HAP-1 (cell line): Measurements from ENCODE around the gene UBL5.

Experiments
- DNase-seq, 2 experiments: peaks; one replicate each; pipeline ENCODE4 v3.0.0-alpha.2; 2016 to 2020; ENCODE audit warnings: low spot score in 2 of 2
- H3K27me3 ChIP-seq: fragments of 250-450 bp; sonication (Bioruptor Pico); 2 replicates; pipeline ENCODE4 v1.5.1; 2020; ENCODE audit warnings: low read depth, mild to moderate bottlenecking, moderate library complexity
- H3K36me3 ChIP-seq: fragments of 250-450 bp; sonication (Bioruptor Pico); replicated peaks from 2 replicates; pipeline ENCODE4 v1.5.1; 2020; ENCODE audit warnings: mild to moderate bottlenecking
- H3K4me1 ChIP-seq: fragments of 250-450 bp; sonication (Bioruptor Pico); 2 replicates; pipeline ENCODE4 v1.5.1; 2020; ENCODE audit warnings: mild to moderate bottlenecking
- H3K4me3 ChIP-seq: fragments of 250-450 bp; sonication (Bioruptor Pico); 2 replicates; pipeline ENCODE4 v1.5.1; 2020; ENCODE audit warnings: mild to moderate bottlenecking, moderate library complexity
- H3K9me3 ChIP-seq: fragments of 250-450 bp; sonication (Bioruptor Pico); 2 replicates; pipeline ENCODE4 v1.5.1; 2020; ENCODE audit warnings: mild to moderate bottlenecking, moderate library complexity
- in situ Hi-C: fragments of 300-500 bp; cut with MboI; formaldehyde crosslinking; loops from 3 replicates; pipeline ENCODE4 v1.14.3; 2020; ENCODE audit warnings: low sequenced_read_pairs, inconsistent platforms, mixed read lengths

UBL5 gene

DNA sequence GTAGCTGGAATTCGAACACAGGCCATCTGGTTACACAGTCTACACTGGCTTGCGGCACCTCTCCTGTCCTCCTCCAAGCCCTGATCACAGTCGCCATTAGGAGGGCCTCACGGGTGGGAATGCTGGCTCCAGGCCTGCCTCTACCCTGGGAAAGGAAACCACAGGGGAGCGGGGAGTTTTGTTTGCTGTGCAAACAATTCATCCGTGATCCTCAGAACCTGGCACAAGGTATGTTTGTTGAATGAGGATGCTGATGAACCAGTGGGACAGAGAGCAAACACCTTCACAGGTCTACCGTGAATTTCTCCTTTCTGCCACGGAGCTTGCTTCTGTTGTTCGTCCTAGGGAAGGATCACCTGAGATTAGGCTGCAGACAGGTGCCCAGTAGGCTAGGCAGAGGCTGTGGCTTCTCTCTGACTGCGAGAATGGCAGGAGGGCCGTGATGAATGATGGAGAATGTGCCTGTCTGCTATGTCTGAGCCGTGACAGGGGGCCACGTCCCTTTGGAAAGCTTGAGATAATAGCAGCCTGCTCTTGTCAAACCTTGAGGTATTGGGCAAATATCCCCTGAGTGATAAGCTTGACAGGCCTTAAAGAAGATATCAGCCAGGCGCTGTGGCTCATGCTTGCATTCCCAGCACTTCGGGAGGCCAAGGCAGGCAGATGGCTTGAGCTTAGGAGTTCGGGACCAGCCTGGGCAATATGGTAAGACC, 44.1 kb downstream of the UBL5 start:
- Histone ChIP-seq H3K4me3 (no peak overlapping the region), H3K9me3 (no peaks in the 10 kb centered on the region), H3K27me3 (no peaks in the 10 kb centered on the region), H3K4me1 (no peaks in the 10 kb centered on the region), H3K36me3 (no peaks in the 10 kb centered on the region)
- in situ Hi-C loops = no loop called here
- no peak for DNase-seq

DNA sequence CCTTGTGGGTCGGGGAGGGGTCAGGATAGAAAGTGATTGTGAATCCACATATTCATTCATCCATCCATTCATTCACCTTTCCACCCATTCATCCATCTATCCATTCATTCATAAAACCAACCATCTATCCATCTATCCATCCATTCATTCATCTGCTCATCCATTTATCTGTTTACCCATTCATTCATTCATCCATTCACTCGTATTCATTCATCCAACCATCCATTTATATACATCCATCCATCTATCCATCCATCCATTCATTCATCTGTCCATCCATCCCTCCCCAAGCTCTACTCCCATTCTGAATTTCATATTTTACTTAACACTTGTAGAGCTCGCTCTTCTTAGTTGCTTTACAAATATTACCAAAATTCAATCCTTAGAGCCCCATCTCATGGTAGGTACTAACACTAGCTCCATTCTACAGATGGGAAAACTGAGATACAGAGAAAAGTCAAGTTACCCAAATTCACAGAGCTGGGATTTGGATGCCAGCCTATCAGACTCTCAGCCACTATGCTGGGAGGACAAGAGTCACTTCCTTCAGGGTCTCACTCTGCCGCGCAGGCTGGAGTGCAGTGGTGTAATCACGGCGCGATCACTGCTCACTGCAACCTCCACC, 45.0 kb downstream of the UBL5 start:
- H3K4me3 ChIP-seq = no peak overlapping the region
- H3K36me3 ChIP-seq = no peaks in the 10 kb centered on the region
- H3K9me3 ChIP-seq = no peaks in the 10 kb centered on the region
- in situ Hi-C loops = no loop called here
- no peaks in the 10 kb centered on the region for H3K4me1 ChIP-seq
- H3K27me3 ChIP-seq = no peaks in the 10 kb centered on the region
- DNase-seq = no peak

DNA sequence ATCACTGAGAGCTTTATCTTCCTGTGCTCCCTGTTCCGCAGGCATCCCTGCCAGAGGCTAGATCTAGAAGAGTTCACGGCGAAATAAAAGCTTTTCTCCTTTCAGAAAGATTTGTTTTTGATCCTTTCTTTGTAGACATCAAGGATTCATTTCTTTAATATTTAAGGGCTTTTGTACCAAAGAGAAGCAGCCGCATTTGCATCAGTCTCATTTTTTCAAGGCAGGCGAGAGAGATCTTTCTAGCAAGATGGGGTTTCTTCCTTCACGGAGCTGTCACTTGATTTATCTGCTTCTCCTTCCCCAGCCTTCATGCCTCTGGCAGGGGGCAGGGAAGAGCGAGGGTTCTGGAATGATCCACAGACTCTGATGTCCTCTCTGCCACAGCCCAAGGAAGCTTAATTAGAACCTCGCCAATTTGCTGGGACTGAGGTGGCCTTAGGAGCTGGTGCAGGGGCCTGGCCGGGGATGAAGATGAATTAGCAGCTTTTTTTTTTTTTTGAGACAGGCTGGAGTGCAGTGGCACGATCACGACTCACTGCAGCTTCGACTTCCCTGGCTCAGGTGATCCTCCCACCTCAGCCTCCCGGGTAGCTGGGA, 47.4 kb downstream of the UBL5 start:
- no peaks in the 10 kb centered on the region for H3K9me3 ChIP-seq
- no peaks in the 10 kb centered on the region for H3K36me3 ChIP-seq
- no peak overlapping the region for H3K4me3 ChIP-seq
- no peaks in the 10 kb centered on the region for H3K27me3 ChIP-seq
- DNase-seq = no peak
- no peaks in the 10 kb centered on the region for H3K4me1 ChIP-seq
- in situ Hi-C loops = no loop called here

DNA sequence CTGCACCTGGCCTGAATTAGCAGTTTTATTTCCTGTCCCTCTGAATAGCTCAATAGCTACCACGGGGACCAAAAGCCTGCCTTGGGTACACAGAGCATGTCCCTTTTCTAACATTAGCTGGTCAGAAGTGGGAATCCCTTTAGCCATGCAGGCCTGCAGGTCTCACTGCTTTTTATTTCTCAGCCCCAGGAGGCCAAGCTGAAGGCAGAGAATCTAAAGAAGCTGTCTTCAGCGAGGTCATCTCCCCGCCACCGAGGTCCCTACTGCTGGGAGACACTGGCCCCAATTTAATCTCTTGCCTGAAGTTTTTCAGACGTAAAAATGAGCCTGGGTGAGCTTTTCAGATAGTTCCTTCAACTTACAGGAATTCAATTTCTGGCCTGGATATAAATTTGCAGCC, 48.1 kb downstream of the UBL5 start:
- DNase-seq = no peak
- no peaks in the 10 kb centered on the region for H3K4me1 ChIP-seq
- H3K4me3 ChIP-seq = no peak overlapping the region
- in situ Hi-C loops = no loop called here
- H3K36me3 ChIP-seq = no peaks in the 10 kb centered on the region
- H3K9me3 ChIP-seq = no peaks in the 10 kb centered on the region
- H3K27me3 ChIP-seq = no peaks in the 10 kb centered on the region

DNA sequence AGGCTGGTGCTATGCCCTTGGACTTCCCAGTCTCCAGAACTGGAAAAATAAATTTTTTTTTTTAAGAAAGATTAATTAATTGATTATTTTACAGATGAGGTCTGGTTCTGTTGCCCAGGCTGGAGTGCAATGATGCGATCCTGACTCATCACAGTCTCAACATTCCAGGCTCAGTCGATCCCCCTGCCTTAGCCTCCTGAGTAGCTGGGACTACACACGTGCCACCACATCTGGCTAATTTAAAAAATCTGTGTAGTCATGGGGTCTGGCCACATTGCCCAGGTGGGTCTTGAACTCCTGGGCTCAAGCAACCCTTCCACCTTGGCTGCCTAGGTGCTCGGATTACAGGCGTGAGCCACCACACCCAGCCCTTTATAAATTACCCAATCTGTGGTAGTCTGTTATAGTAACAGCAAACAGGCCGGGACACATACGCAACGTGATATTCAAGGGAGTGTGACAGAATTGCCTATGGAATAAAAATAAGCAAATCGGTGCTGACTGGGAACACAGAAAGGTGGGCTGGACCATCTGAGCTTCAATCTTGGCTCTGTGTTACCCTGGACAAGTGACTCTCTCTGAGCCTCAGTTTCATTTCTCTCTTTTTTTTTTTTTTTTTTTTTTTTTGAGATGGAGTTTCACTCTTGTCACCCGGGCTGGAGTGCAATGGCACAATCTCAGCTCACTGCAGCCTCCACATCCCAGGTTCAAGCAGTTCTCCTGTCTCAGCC, 50.2 kb downstream of the UBL5 start:
- in situ Hi-C loops = no loop called here
- Histone ChIP-seq H3K9me3 (no peaks in the 10 kb centered on the region), H3K4me1 (peaks cover 3% of the 10 kb centered on the region; the same call in 1 of the 2 replicates), H3K4me3 (no peak overlapping the region), H3K36me3 (no peaks in the 10 kb centered on the region), H3K27me3 (no peaks in the 10 kb centered on the region)
- no peak for DNase-seq

DNA sequence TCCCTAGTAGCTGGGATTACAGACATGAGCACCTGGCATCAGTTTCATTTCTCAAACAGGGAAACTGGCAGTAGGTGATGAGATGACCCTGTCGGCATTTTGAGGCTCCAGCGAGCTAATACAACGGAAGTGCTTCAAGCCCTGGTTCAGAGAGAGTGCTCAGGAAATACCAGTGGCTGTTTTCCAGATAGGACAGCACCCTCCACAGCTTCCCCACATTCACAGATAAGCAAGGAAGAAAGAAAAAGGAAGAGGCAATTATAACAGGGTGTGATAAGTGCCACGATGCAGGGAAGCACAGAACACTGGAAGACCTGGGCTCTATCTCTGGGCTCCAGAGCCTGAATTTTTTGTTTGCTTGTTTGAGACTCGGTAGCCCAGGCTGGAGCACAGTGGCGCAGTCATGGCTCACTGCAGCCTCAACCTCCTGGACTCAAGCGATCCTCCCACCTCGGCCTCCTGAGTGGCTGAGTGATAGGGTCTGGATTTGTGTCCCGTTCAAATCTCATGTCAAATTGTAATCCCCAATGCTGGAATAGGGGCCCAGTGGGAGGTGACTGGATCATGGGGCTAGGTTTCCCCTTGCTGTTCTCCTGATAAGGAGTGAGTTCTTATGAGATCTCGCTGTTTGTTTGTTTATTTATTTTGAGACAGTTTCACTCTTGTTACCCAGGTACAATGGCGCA, 50.9 kb downstream of the UBL5 start:
- Histone ChIP-seq H3K36me3 (no peaks in the 10 kb centered on the region), H3K9me3 (no peaks in the 10 kb centered on the region), H3K4me3 (no peak overlapping the region), H3K4me1 (peaks cover 3% of the 10 kb centered on the region; the same call in 1 of the 2 replicates), H3K27me3 (no peaks in the 10 kb centered on the region)
- no peak for DNase-seq
- in situ Hi-C loops = no loop called here
